MM.1S (cell line): ENCODE results near the gene EHBP1.

Experiments
- CTCF ChIP-seq: fragments of 300-600 bp; sonication (generic); IDR thresholded peaks from 2 replicates; pipeline ENCODE4 v1.5.1; 2016; ENCODE audit warnings: antibody characterized with exemption, low read length, mixed read lengths
- EZH2 ChIP-seq: fragments of 300-600 bp; sonication (generic); optimal IDR thresholded peaks from 2 replicates; pipeline ENCODE3; 2017; ENCODE audit warnings: low read depth, mild to moderate bottlenecking, antibody characterized with exemption, low read length, mixed read lengths
- EZH2phosphoT487 ChIP-seq: fragments of 300-600 bp; sonication (generic); IDR thresholded peaks from 2 replicates; pipeline ENCODE4 v1.6.1; 2018; ENCODE audit warnings: antibody characterized with exemption, low read length

- TF ChIP-seq CTCF (no peak), EZH2 (no peak), EZH2phosphoT487 (no peak)
Observed at GRCh38 chr2:62933398-62933917, 227.9 kb downstream of the EHBP1 start.
